Ureter (tissue), 1 donor: Measurements from ENCODE around the gene GPX4. TPM values are rescaled to one million over a fixed set of nuclear protein-coding genes. Genes with fewer than 3 reads are reported as not detected.

Experiments
- DNase-seq: peaks from one replicate; pipeline ENCODE4 v3.0.0-alpha.2; 2020; ENCODE audit warnings: low spot score
- total RNA-seq: library from RNA; stranded (reverse); gene quantifications from one replicate; pipeline ENCODE4 v1.2.4, GENCODE V29; 2023
- donor health status: DM: yes; HTN: yes; CAD: no.

Gene GPX4
- 213 TPM for total RNA-seq

- peak; percentile 99 for DNase-seq
Measured at GRCh38 chr19:1103708-1104310, at the start of gene GPX4. Gene GPX4 (plus strand): TSS chr19:1103994. CDS start chr19:1104044, 50 bp downstream.

GRCh38 chr19:1054102-1055027 lies 49.4 kb upstream of the GPX4 start:
- DNase-seq = no peak

GRCh38 chr19:1055028-1055425 lies 48.8 kb upstream of the GPX4 start:
- DNase-seq = no peak

- no peak for DNase-seq
Measured at GRCh38 chr19:1055886-1056620, 47.7 kb upstream of the GPX4 start.

- no peak for DNase-seq
Measured at GRCh38 chr19:1057176-1057855, 46.5 kb upstream of the GPX4 start.

GRCh38 chr19:1058112-1058511 lies 45.7 kb upstream of the GPX4 start:
- no peak for DNase-seq

- no peak for DNase-seq
Measured at GRCh38 chr19:1060689-1061088, 43.1 kb upstream of the GPX4 start.

DNA sequence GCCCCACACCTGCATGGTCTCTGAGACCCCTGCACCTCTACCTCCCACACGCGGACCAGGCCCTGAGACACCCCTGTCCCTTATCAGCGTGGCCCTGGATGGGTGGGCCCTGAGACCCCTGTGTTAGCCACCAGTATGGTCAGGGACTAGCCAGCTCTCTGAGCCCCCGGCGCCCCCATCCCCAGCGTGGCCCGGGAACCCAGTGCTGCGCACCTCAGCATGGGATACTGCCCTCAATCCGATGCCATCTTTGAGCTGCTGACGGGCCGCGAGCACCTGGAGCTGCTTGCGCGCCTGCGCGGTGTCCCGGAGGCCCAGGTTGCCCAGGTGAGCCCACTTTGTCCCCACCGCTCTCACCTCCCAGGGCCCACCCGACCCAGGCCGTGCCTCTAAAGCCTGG lies 41.8 kb upstream of the GPX4 start:
- DNase-seq = no peak

DNA sequence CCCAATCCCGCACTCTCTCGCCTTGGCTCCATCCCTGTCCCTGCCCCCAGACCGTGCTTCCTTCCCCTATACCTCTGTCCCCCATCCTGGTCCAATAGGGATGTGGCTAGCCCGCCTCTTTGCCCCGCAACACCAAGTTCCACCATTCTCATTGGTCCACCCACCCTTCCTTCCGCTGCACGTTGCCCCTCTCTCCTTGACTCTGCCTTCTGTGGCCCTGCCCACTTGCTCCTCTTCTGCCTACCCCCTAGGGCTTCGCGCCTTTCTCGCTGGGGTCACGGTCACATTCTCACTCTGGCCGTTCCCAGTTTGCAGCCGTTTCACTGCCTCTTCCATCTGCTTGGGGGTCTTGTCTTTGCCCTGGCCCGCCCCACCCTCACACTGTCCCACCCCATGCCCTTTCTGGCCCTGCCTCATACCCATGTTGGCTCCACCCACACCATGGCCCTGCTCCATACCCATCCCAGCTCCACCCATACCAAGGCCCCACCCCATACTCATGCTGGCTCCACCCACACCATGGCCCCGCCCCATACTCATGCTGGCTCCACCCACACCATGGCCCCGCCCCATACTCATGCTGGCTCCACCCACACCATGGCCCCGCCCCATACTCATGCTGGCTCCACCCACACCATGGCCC lies 41.3 kb upstream of the GPX4 start:
- DNase-seq = no peak

DNA sequence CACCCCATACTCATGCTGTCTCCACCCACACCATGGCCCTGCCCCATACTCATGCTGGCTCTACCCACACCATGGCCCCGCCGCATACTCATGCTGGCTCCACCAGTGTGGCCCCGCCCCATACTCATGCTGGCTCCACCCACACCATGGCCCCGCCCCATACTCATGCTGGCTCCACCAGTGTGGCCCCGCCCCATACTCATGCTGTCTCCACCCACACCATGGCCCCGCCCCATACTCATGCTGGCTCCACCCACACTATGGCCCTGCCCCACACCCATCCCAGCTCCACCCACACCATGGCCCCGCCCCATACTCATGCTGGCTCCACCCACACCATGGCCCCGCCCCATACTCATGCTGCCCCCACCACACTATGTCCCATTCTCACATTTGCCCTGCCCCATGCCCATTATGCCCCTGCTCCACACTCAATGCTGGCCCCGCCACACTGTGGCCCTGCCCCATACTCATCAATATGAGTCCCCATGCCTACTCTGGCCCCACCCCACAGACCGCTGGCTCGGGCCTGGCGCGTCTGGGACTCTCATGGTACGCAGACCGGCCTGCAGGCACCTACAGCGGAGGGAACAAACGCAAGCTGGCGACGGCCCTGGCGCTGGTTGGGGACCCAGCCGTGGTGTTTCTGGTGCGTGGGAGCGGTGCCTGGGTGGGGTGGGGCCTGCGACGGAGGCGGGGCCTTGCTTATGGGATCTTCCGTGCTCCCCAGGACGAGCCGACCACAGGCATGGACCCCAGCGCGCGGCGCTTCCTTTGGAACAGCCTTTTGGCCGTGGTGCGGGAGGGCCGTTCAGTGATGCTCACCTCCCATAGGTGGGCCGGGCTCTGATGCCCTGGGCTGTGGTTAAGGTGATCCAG lies 40.5 kb upstream of the GPX4 start:
- DNase-seq = no peak

- no peak for DNase-seq
Measured at GRCh38 chr19:1063909-1064660, 39.7 kb upstream of the GPX4 start.

DNA sequence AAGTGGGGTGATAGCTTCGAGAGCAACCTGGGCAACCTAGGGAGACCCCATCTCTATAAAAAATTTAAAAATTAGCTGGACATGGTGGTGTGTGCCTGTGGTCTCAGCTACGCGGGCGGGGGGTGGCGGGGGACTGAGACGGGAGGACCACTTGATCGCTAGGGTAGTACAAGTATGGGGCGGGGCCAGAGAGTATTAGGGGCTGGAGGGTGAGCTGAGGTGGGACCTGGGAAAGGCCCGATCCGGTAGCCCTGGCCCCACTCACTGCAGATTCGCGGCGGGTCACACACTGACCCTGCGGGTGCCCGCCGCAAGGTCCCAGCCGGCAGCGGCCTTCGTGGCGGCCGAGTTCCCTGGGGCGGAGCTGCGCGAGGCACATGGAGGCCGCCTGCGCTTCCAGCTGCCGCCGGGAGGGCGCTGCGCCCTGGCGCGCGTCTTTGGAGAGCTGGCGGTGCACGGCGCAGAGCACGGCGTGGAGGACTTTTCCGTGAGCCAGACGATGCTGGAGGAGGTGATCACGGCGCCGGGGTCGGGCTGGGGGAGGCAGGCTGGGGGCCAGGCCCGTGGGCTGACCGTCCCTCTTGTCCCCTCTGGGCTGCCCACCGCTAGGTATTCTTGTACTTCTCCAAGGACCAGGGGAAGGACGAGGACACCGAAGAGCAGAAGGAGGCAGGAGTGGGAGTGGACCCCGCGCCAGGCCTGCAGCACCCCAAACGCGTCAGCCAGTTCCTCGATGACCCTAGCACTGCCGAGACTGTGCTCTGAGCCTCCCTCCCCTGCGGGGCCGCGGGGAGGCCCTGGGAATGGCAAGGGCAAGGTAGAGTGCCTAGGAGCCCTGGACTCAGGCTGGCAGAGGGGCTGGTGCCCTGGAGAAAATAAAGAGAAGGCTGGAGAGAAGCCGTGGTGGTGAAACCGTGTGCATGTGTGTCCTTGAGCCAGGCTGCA lies 38.9 kb upstream of the GPX4 start:
- no peak for DNase-seq

GRCh38 chr19:1065606-1066109 lies 38.1 kb upstream of the GPX4 start:
- DNase-seq = no peak

GRCh38 chr19:1066251-1066747 lies 37.5 kb upstream of the GPX4 start:
- DNase-seq = no peak

- DNase-seq = no peak
Measured at GRCh38 chr19:1066748-1067340, 37.0 kb upstream of the GPX4 start, which contains the start of gene ARHGAP45. Gene ARHGAP45 (plus strand): TSS chr19:1067167. CDS start chr19:1067406, 239 bp downstream.

- no peak for DNase-seq
Measured at GRCh38 chr19:1067341-1067957, 36.3 kb upstream of the GPX4 start.
